ENCODE data around the gene CFLAR.

Gene CFLAR

DNA sequence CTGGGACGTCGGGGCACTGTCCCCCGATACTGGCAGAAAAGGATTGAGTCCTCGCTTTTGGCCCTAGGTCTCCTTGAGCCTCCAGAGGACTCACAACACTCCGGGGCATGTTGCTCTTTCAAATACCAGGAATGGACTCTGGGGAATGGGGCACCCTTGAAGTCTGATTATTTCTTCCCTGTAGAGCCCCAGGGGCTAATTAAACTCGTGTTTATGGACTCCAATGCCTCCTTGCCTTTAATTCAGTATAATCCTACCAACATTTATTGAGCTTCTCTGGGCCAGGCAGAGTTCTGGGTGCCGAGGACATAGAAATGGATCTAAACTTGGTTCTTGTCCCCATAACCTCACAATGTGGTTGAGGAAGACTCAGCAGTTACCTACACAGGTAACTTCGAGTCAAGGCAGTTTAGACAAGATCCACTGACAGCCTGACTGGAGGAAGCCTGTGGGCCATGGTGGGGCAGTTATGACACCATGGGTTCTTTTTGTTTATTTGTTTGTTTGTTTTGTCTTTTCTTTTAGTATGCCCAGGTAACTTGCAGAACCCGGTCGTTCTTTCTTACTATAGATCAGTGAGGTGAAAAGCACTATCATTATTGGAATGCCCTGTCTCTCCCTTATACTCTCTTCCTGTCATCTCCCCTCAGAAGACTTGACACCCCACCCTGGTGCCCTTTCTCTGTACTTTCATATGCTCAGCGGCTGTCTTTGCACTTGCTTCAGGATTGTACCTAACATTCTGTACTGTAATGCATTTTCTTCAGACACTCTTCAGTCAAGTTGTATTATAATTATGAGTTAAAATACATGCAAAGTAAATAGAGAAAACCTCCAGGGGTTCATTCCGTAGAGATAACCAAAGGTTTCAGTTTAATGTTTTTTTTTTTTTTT lies 3.2 kb downstream of the CFLAR start:
- no peaks in the 10 kb centered on the region for H4K20me1 ChIP-seq (ENCODE audit: insufficient read depth, low read length)
- no peaks in the 10 kb centered on the region for H3K9me3 ChIP-seq (replicated peaks; ENCODE audit: insufficient read depth, low read length)
- peak overlapping the region; percentile 85 for H3K4me3 ChIP-seq (ENCODE audit: low read length)
- peaks cover 41% of the 10 kb centered on the region for H3K4me1 ChIP-seq (ENCODE audit: low read length)
- peak overlapping the region; percentile 96 for H3K27ac ChIP-seq (ENCODE audit: low read length)
- peaks cover 93% of the 10 kb centered on the region for H3F3A ChIP-seq (ENCODE audit: insufficient read depth, low read length)
- H3K36me3 ChIP-seq (replicated peaks; ENCODE audit: insufficient read depth, low read length), result no peaks in the 10 kb centered on the region
- H3K9ac ChIP-seq (ENCODE audit: low read length), result peak overlapping the region; percentile 97
- H2AFZ ChIP-seq (ENCODE audit: low read length), result no peak overlapping the region
- TF ChIP-seq EZH2phosphoT487 (IDR thresholded peaks at IDR 0.05; ENCODE audit: low read length) (no peak), EZH2 (optimal IDR thresholded peaks at IDR 0.05; ENCODE audit: low read depth, low read length) (no peak)
- TF ChIP-seq, protein P1, sequence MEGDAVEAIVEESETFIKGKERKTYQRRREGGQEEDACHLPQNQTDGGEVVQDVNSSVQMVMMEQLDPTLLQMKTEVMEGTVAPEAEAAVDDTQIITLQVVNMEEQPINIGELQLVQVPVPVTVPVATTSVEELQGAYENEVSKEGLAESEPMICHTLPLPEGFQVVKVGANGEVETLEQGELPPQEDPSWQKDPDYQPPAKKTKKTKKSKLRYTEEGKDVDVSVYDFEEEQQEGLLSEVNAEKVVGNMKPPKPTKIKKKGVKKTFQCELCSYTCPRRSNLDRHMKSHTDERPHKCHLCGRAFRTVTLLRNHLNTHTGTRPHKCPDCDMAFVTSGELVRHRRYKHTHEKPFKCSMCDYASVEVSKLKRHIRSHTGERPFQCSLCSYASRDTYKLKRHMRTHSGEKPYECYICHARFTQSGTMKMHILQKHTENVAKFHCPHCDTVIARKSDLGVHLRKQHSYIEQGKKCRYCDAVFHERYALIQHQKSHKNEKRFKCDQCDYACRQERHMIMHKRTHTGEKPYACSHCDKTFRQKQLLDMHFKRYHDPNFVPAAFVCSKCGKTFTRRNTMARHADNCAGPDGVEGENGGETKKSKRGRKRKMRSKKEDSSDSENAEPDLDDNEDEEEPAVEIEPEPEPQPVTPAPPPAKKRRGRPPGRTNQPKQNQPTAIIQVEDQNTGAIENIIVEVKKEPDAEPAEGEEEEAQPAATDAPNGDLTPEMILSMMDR (IDR thresholded peaks at IDR 0.05; ENCODE audit: low read length), result no peak
- H3K79me2 ChIP-seq (ENCODE audit: low read length), result peaks cover 62% of the 10 kb centered on the region
- peak overlapping the region; percentile 73 for H3K4me2 ChIP-seq (ENCODE audit: low read depth, low read length)
- no peaks in the 10 kb centered on the region for H3K9me2 ChIP-seq (replicated peaks; ENCODE audit: insufficient read depth, low read length)
- no peaks in the 10 kb centered on the region for H3K27me3 ChIP-seq (replicated peaks; ENCODE audit: insufficient read depth, low read length)
- peak; percentile 63 for DNase-seq

DNA sequence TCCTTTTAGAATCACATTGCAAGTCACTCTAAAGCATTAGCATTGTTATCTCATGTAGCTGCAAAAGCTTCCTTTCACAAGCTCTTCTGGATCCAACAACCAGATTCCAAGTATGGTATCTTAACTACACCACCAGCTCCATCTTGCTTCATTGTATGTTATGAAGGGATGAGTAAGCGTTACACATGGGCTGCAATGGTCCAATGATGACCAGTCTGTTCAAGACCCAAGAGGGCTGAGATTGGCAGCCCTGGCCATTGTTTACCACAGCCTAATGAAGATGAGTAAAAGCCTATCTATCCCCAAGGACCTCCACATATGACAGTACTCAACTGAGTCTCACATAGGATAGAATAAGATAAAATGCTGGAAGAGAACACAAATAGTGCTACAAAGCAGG lies 6.3 kb downstream of the CFLAR start:
- Histone ChIP-seq H2AFZ (ENCODE audit: low read length) (no peak overlapping the region), H3K27me3 (replicated peaks; ENCODE audit: insufficient read depth, low read length) (no peaks in the 10 kb centered on the region), H3K36me3 (replicated peaks; ENCODE audit: insufficient read depth, low read length) (no peaks in the 10 kb centered on the region), H3F3A (ENCODE audit: insufficient read depth, low read length) (peaks cover 96% of the 10 kb centered on the region), H4K20me1 (ENCODE audit: insufficient read depth, low read length) (no peaks in the 10 kb centered on the region), H3K4me3 (ENCODE audit: low read length) (peak overlapping the region; percentile 85), H3K4me2 (ENCODE audit: low read depth, low read length) (peak overlapping the region; percentile 73), H3K79me2 (ENCODE audit: low read length) (peaks cover 79% of the 10 kb centered on the region), H3K4me1 (ENCODE audit: low read length) (peaks cover 54% of the 10 kb centered on the region), H3K27ac (ENCODE audit: low read length) (peak overlapping the region; percentile 96), H3K9me2 (replicated peaks; ENCODE audit: insufficient read depth, low read length) (no peaks in the 10 kb centered on the region), H3K9ac (ENCODE audit: low read length) (peak overlapping the region; percentile 97), H3K9me3 (replicated peaks; ENCODE audit: insufficient read depth, low read length) (no peaks in the 10 kb centered on the region)
- DNase-seq, result no peak
- TF ChIP-seq, protein P1 (IDR thresholded peaks at IDR 0.05; ENCODE audit: low read length), result no peak
- TF ChIP-seq EZH2 (optimal IDR thresholded peaks at IDR 0.05; ENCODE audit: low read depth, low read length) (no peak), EZH2phosphoT487 (IDR thresholded peaks at IDR 0.05; ENCODE audit: low read length) (no peak)

DNA sequence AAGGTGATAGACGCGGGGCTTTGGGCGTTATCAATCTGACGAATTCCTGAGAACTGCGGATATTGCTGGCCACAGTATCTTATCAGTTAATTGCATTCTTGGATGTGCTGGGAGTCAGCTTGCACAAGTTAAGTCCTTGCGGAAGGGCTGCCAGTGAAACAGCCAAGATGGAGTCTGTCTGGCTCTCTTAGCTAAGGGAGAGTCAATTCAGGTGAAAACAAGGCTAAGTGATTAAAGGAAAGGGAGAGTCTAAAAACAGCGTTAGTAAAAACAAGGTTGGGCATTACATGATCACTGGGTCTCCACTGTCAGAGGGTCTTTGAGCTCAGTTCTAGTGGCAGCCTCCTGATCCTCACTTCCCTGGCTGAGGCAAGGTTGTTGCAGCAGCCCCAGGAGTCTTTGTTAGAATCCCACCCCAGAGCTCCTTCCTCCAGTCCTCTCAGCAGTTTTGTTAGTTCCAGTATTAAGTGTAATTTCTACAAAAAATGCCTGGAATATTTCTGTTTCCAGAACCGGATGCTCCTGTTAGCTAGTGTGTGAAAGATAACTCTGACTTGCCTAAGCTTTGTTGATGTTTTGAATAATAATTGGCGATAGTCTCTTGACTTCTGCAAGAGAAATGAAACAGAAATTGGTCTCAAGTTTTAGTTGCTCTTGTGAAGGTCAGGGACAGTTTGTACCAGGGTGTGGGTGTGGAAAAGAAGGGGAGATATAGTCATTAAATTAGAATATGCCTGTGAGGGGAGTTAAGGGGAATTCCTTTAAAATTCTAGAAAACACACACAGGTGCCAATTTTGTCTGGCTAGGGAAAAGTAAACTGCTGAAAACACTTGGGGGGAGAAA lies 10.6 kb downstream of the CFLAR start:
- Histone ChIP-seq H3K9ac (ENCODE audit: low read length) (peak overlapping the region; percentile 97), H4K20me1 (ENCODE audit: insufficient read depth, low read length) (no peaks in the 10 kb centered on the region), H3K4me3 (ENCODE audit: low read length) (peak overlapping the region; percentile 54), H2AFZ (ENCODE audit: low read length) (no peak overlapping the region), H3K27me3 (replicated peaks; ENCODE audit: insufficient read depth, low read length) (no peaks in the 10 kb centered on the region), H3K27ac (ENCODE audit: low read length) (peak overlapping the region; percentile 96), H3K36me3 (replicated peaks; ENCODE audit: insufficient read depth, low read length) (no peaks in the 10 kb centered on the region), H3F3A (ENCODE audit: insufficient read depth, low read length) (peaks cover 82% of the 10 kb centered on the region), H3K4me2 (ENCODE audit: low read depth, low read length) (peak overlapping the region; percentile 73), H3K9me2 (replicated peaks; ENCODE audit: insufficient read depth, low read length) (no peaks in the 10 kb centered on the region), H3K9me3 (replicated peaks; ENCODE audit: insufficient read depth, low read length) (no peaks in the 10 kb centered on the region), H3K4me1 (ENCODE audit: low read length) (peaks cover 86% of the 10 kb centered on the region), H3K79me2 (ENCODE audit: low read length) (peaks cover 86% of the 10 kb centered on the region)
- TF ChIP-seq, protein P1 (IDR thresholded peaks at IDR 0.05; ENCODE audit: low read length), result no peak
- TF ChIP-seq EZH2 (optimal IDR thresholded peaks at IDR 0.05; ENCODE audit: low read depth, low read length) (no peak), EZH2phosphoT487 (IDR thresholded peaks at IDR 0.05; ENCODE audit: low read length) (no peak)
- DNase-seq, result peak; percentile 79
